ENCODE data around the gene ACADSB. TPM values are rescaled to one million over a fixed set of nuclear protein-coding genes. Genes with fewer than 3 reads are reported as not detected.

Gene ACADSB
- total and polyA plus RNA-seq, 8 donors: 3.6 to 18.2 (median 11.6) TPM

DNA sequence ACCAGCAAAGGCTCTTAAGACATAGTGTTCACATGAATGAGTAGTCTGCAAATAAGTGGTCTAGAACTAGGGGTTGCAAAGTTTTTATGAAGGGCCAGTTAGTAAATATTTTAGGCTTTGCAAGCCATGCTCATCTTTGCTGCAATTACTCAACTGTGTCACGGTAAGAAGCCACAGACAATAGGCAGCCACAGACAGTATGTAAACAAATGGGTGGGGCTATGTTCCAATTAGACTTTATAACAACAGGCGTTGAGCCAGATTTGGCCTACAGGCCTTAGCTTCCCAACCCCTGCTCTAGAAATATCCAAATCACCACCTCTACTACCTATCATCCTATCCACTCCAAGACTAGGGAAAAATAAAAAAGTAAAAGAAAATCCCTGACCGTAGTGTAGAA is 9.5 kb upstream of the ACADSB start:
- no peak for FAIRE-seq
- peaks cover 0 to 14% (median 0%) of the 10 kb centered on the region in 3 donors for H3K36me3 ChIP-seq
- WGBS, 2 donors: 52 to 56% methylated on average over 3 of the region's 3 CpGs
- peaks cover 0 to 11% (median 5%) of the 10 kb centered on the region in 3 donors for H3K4me1 ChIP-seq
- ATAC-seq: peak in 1 of 4 donors; percentile 36
- no peak for DNase-seq
- no peaks in the 10 kb centered on the region for H3K9me3 ChIP-seq
- no peak overlapping the region for H3K4me3 ChIP-seq
- no peaks in the 10 kb centered on the region for H3K27me3 ChIP-seq
- H3K27ac ChIP-seq: no peak overlapping the region
- TF ChIP-seq, protein P1, sequence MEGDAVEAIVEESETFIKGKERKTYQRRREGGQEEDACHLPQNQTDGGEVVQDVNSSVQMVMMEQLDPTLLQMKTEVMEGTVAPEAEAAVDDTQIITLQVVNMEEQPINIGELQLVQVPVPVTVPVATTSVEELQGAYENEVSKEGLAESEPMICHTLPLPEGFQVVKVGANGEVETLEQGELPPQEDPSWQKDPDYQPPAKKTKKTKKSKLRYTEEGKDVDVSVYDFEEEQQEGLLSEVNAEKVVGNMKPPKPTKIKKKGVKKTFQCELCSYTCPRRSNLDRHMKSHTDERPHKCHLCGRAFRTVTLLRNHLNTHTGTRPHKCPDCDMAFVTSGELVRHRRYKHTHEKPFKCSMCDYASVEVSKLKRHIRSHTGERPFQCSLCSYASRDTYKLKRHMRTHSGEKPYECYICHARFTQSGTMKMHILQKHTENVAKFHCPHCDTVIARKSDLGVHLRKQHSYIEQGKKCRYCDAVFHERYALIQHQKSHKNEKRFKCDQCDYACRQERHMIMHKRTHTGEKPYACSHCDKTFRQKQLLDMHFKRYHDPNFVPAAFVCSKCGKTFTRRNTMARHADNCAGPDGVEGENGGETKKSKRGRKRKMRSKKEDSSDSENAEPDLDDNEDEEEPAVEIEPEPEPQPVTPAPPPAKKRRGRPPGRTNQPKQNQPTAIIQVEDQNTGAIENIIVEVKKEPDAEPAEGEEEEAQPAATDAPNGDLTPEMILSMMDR (IDR thresholded peaks at IDR 0.05): no peak
- intact Hi-C loops (cut with DNase I): no loop called here

DNA sequence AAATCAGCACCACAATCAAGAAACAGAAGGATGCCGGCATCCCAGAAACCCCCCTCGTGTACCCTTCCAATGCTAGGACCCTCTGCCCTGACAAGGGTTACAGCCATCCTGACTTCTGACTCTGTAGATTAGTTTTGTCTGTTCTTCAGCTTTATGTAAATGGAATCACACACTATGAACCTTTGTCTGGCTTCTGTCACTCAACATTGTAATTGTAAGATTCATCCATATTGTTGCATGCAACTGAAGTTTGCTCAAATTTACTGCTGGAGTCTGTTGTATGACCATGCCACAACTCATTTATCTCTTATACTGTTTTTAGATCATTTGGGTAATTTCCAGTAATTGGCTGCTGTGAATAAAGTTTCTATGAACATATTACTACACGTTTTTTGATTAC is 8.7 kb upstream of the ACADSB start:
- peaks cover 0 to 6% (median 0%) of the 10 kb centered on the region in 3 donors for H3K36me3 ChIP-seq
- ATAC-seq (no peak), FAIRE-seq (no peak), DNase-seq (no peak)
- TF ChIP-seq, protein P1 (IDR thresholded peaks at IDR 0.05): no peak
- WGBS, 2 donors: 82 to 86% methylated on average over 3 of the region's 3 CpGs
- intact Hi-C loops (cut with DNase I): no loop called here
- H3K27me3 ChIP-seq: no peaks in the 10 kb centered on the region
- H3K4me1 ChIP-seq: peaks cover 0 to 16% (median 7%) of the 10 kb centered on the region in 3 donors
- H3K27ac ChIP-seq: no peak overlapping the region
- no peak overlapping the region for H3K4me3 ChIP-seq
- no peaks in the 10 kb centered on the region for H3K9me3 ChIP-seq

GRCh38 chr10:123001370-123001769 is 7.4 kb upstream of the ACADSB start:
- FAIRE-seq: no peak
- no peak overlapping the region for H3K27ac ChIP-seq
- no peaks in the 10 kb centered on the region for H3K27me3 ChIP-seq
- no peak overlapping the region for H3K4me3 ChIP-seq
- no peak for DNase-seq
- no peaks in the 10 kb centered on the region for H3K9me3 ChIP-seq
- ATAC-seq: no peak
- H3K36me3 ChIP-seq: no peaks in the 10 kb centered on the region
- intact Hi-C loops (cut with DNase I): no loop called here
- TF ChIP-seq, protein P1 (IDR thresholded peaks at IDR 0.05): no peak
- H3K4me1 ChIP-seq: peaks cover 0 to 20% (median 7%) of the 10 kb centered on the region in 3 donors
- 84 to 93% methylated on average over 2 of the region's 2 CpGs for WGBS, 2 donors

- FAIRE-seq (no peak), DNase-seq (no peak), ATAC-seq (no peak)
- Histone ChIP-seq H3K9me3 (no peaks in the 10 kb centered on the region), H3K4me1 (peaks cover 0 to 30% (median 18%) of the 10 kb centered on the region in 3 donors), H3K27ac (no peak overlapping the region), H3K36me3 (no peaks in the 10 kb centered on the region), H3K4me3 (no peak overlapping the region), H3K27me3 (no peaks in the 10 kb centered on the region)
- intact Hi-C loops (cut with DNase I): no loop called here
- WGBS, 2 donors: 23 to 24% methylated on average over 2 of the region's 2 CpGs
- TF ChIP-seq, protein P1 (IDR thresholded peaks at IDR 0.05): no peak
Observed at GRCh38 chr10:123004298-123004697, 4.5 kb upstream of the ACADSB start.

DNA sequence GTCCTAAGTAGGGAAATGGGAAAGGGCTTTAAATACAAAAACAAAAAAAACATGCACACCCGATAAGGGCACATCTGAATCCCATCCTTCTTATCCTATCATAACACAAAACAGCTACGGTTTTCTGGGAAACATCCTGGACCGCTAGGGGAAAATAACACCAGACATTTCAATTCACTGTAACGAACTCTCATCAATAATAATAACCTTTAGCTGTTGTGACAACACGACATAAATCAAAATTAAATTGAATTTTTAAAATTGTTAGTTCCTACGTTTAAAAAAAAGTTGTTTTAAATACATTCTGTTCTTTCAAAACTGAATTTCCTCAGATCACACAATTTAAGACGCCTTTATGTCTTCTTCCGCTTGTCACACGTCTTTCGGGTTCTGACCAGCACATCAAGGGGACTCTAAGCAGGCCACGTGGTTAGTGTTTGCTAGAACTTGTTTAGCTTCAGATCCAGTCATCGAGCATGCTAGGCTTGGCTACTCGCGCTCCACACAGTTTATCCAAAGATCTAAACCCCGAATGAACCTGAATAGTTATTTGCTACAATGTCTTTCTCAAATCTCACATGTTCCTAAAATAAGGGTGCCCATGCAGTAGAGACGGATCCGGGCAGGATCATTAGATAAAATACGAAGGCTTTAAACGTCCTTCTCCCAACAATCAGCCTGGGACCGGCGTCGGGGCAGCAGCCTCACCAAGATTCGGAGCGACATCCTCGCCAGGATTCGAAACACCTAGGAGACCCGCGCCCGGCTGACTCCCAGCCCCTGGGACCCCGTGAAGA is 1.1 kb upstream of the ACADSB start:
- TF ChIP-seq, protein P1 (IDR thresholded peaks at IDR 0.05): no peak
- intact Hi-C loops (cut with DNase I): no loop called here
- 1% methylated on average over 30 of the region's 30 CpGs for WGBS, 2 donors
- no peaks in the 10 kb centered on the region for H3K27me3 ChIP-seq
- no peaks in the 10 kb centered on the region for H3K9me3 ChIP-seq
- H3K36me3 ChIP-seq: no peaks in the 10 kb centered on the region
- DNase-seq (peak in 3 of 6 donors; percentile 21 to 49 (median 42)), ATAC-seq (peak; percentile 54 to 77 (median 68)), FAIRE-seq (no peak)
- H3K27ac ChIP-seq: peak overlapping the region; percentile 83 to 93 (median 89)
- H3K4me1 ChIP-seq: peaks cover 0 to 27% (median 18%) of the 10 kb centered on the region in 3 donors
- peak overlapping the region; percentile 95 to 97 (median 96) for H3K4me3 ChIP-seq

Data from pancreas (tissue), 10 donors.